Measurements from ENCODE around the gene FAM90A26. TPM values are rescaled to one million over a fixed set of nuclear protein-coding genes. Genes with fewer than 3 reads are reported as not detected.
"Not testable (repeated sequence)": the region's sequence is repeated elsewhere in the genome, so short reads cannot be mapped to it uniquely, and the experiment has no call there.

The FAM90A26 gene
- total and polyA plus RNA-seq, 2 of the 4 experiments (the other 2 are of a cell fraction): not detected

DNA sequence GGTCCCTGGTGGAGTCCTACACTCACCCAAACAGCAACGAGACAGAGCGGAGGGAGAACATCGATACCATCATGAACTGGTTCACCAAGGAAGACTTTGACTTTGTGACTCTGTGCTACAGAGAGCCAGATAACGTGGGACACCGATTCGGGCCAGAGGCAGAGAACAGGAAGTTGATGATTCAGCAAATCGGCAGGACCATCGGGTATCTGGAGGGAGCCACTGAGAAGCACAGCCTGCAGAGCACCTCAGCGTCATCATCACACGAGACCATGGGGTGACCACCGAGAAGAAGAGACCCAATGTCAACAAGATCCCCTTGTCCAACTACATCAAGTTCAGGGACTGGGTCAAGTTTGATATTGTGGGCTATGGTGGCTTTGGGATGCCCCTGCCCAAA is 29.2 kb upstream of the FAM90A26 start:
- H2BK20ac ChIP-seq (ENCODE audit: low read depth, low read length); H4K91ac ChIP-seq (ENCODE audit: insufficient read depth, low read depth, low read length); H3K9me1 ChIP-seq (ENCODE audit: insufficient read depth, low read length); H3K4ac ChIP-seq (ENCODE audit: low read depth, low read length); H4K20me1 ChIP-seq (ENCODE audit: insufficient read depth, low read length); intact Hi-C loops (cut with micrococcal nuclease); H2BK5ac ChIP-seq (ENCODE audit: low read depth, low read length, poor library complexity, severe bottlenecking); H3K18ac ChIP-seq (ENCODE audit: low read depth, low read length); H3K56ac ChIP-seq (ENCODE audit: extremely low read depth, insufficient read depth, low read length); H2AK5ac ChIP-seq (ENCODE audit: low read depth, low read length); H2AFZ ChIP-seq (replicated peaks; ENCODE audit: low read length, poor library complexity); ATAC-seq (ENCODE audit: low read depth); H3K27me3 ChIP-seq (ENCODE audit: control insufficient read depth, insufficient read depth, low read length); DNase-seq; POLR2A ChIA-PET (ENCODE audit: unreplicated experiment); H3K36me3 ChIP-seq (ENCODE audit: control insufficient read depth, insufficient read depth, low read length); CTCF ChIA-PET; H3K9ac ChIP-seq (ENCODE audit: low read depth, low read length); H3K4me1 ChIP-seq (ENCODE audit: control insufficient read depth, insufficient read depth, low read length); H3K14ac ChIP-seq (replicated peaks; ENCODE audit: low read depth, low read length); H3K79me1 ChIP-seq (ENCODE audit: low read depth in 1 of 2, low read length in 2 of 2); H2BK120ac ChIP-seq (ENCODE audit: low read depth, low read length); dilution Hi-C loops (cut with HindIII; ENCODE audit: low sequenced_read_pairs, unreplicated experiment); H3K23ac ChIP-seq (ENCODE audit: low read depth, low read length); BruUV-seq (replicated peaks); H4K5ac ChIP-seq (ENCODE audit: low read depth, low read length); H2AK9ac ChIP-seq (replicated peaks; ENCODE audit: low read depth, low read length, poor library complexity); H3K4me3 ChIP-seq (ENCODE audit: insufficient read depth, low read depth, low read length); H3K9me3 ChIP-seq (ENCODE audit: control insufficient read depth, insufficient read depth, low read length); in situ Hi-C loops (cut with MboI; ENCODE audit: low sequenced_read_pairs); H3K27ac ChIP-seq (ENCODE audit: insufficient read depth, low read length); H4K8ac ChIP-seq (ENCODE audit: low read depth in 2 of 2, low read length in 2 of 2); H2BK15ac ChIP-seq (ENCODE audit: low read depth, low read length); H3K4me2 ChIP-seq (ENCODE audit: low read depth, low read length): not testable (repeated sequence)
- TF ChIP-seq MAFK (IDR thresholded peaks at IDR 0.05; ENCODE audit: low read depth, low read length): peak; percentile 43; the same call in 1 of the 2 replicates
- 97% methylated on average over 5 of the region's 11 CpGs; no CpG with 5 or more reads in 1 of the 2 experiments for WGBS, 2 experiments (ENCODE audit: extremely low coverage in 2 of 2, insufficient read length in 1 of 2)

GRCh38 chr4:9142786-9143185 is 27.4 kb upstream of the FAM90A26 start:
- CTCF ChIA-PET; H2BK5ac ChIP-seq (ENCODE audit: low read depth, low read length, poor library complexity, severe bottlenecking): not testable (repeated sequence)

More at GRCh38 chr4:9142786-9143185, 27.4 kb upstream of the FAM90A26 start:
- H3K14ac ChIP-seq (replicated peaks; ENCODE audit: low read depth, low read length); H3K9ac ChIP-seq (ENCODE audit: low read depth, low read length); DNase-seq; dilution Hi-C loops (cut with HindIII; ENCODE audit: low sequenced_read_pairs, unreplicated experiment); H3K56ac ChIP-seq (ENCODE audit: extremely low read depth, insufficient read depth, low read length); H3K27ac ChIP-seq (ENCODE audit: insufficient read depth, low read length); H2BK20ac ChIP-seq (ENCODE audit: low read depth, low read length); H3K23ac ChIP-seq (ENCODE audit: low read depth, low read length); H3K4me2 ChIP-seq (ENCODE audit: low read depth, low read length); H4K5ac ChIP-seq (ENCODE audit: low read depth, low read length); H4K8ac ChIP-seq (ENCODE audit: low read depth in 2 of 2, low read length in 2 of 2); H2AFZ ChIP-seq (replicated peaks; ENCODE audit: low read length, poor library complexity); in situ Hi-C loops (cut with MboI; ENCODE audit: low sequenced_read_pairs); H3K36me3 ChIP-seq (ENCODE audit: control insufficient read depth, insufficient read depth, low read length); POLR2A ChIA-PET (ENCODE audit: unreplicated experiment); H3K4ac ChIP-seq (ENCODE audit: low read depth, low read length); intact Hi-C loops (cut with micrococcal nuclease); H4K91ac ChIP-seq (ENCODE audit: insufficient read depth, low read depth, low read length); BruUV-seq (replicated peaks); H3K9me3 ChIP-seq (ENCODE audit: control insufficient read depth, insufficient read depth, low read length); H2BK120ac ChIP-seq (ENCODE audit: low read depth, low read length); H3K9me1 ChIP-seq (ENCODE audit: insufficient read depth, low read length); H3K27me3 ChIP-seq (ENCODE audit: control insufficient read depth, insufficient read depth, low read length); H3K4me3 ChIP-seq (ENCODE audit: insufficient read depth, low read depth, low read length); H3K79me1 ChIP-seq (ENCODE audit: low read depth in 1 of 2, low read length in 2 of 2); H2AK9ac ChIP-seq (replicated peaks; ENCODE audit: low read depth, low read length, poor library complexity); H4K20me1 ChIP-seq (ENCODE audit: insufficient read depth, low read length); H3K18ac ChIP-seq (ENCODE audit: low read depth, low read length); H3K4me1 ChIP-seq (ENCODE audit: control insufficient read depth, insufficient read depth, low read length); ATAC-seq (ENCODE audit: low read depth); H2AK5ac ChIP-seq (ENCODE audit: low read depth, low read length); H2BK15ac ChIP-seq (ENCODE audit: low read depth, low read length): not testable (repeated sequence)
- 93% methylated on average over 2 of the region's 6 CpGs; no CpG with 5 or more reads in 1 of the 2 experiments for WGBS, 2 experiments (ENCODE audit: extremely low coverage in 2 of 2, insufficient read length in 1 of 2)

All from IMR-90 (cell line).